Kidney tubule cell (primary cell): ENCODE measurements around the gene SLC16A1.
A peak's percentile ranks its signal among the peaks of the same experiment; 100 is the strongest.
"Not testable (repeated sequence)": the region's sequence is repeated elsewhere in the genome, so short reads cannot be mapped to it uniquely, and the experiment has no call there.

ENCODE experiments used
- DNase-seq: peaks from one replicate; pipeline ENCODE4 v3.0.0-alpha.2; 2018; ENCODE audit warnings: low spot score

The SLC16A1 gene

GRCh38 chr1:112955773-112956543 lies at the start of gene SLC16A1:
TSS of gene SLC16A1 (minus strand) at chr1:112956196. CDS start at chr1:112929308, 26,888 bp downstream.
- DNase-seq, result peak; percentile 93

- no peak for DNase-seq
Observed at GRCh38 chr1:113003751-113004690, 48.0 kb upstream of the SLC16A1 start.

- no peak for DNase-seq
Observed at GRCh38 chr1:113002297-113002696, 46.3 kb upstream of the SLC16A1 start.

GRCh38 chr1:112998592-112999235 lies 42.7 kb upstream of the SLC16A1 start:
- DNase-seq, result peak; percentile 81

GRCh38 chr1:112997781-112998180 lies 41.8 kb upstream of the SLC16A1 start:
- no peak for DNase-seq

- DNase-seq, result peak; percentile 14
Observed at GRCh38 chr1:112995890-112996289, 39.9 kb upstream of the SLC16A1 start.

- DNase-seq, result not testable (repeated sequence)
Observed at GRCh38 chr1:112995021-112995420, 39.0 kb upstream of the SLC16A1 start.

GRCh38 chr1:112992780-112993179 lies 36.8 kb upstream of the SLC16A1 start:
- no peak for DNase-seq

- no peak for DNase-seq
Observed at GRCh38 chr1:112991402-112992120, 35.6 kb upstream of the SLC16A1 start.

- DNase-seq, result no peak
Observed at GRCh38 chr1:112990271-112990670, 34.3 kb upstream of the SLC16A1 start.

GRCh38 chr1:112988367-112988766 lies 32.4 kb upstream of the SLC16A1 start:
- DNase-seq, result no peak

- peak; percentile 52 for DNase-seq
Observed at GRCh38 chr1:112985123-112985522, 29.1 kb upstream of the SLC16A1 start.

- DNase-seq, result no peak
Observed at GRCh38 chr1:112983537-112984131, 27.6 kb upstream of the SLC16A1 start.

- DNase-seq, result no peak
Observed at GRCh38 chr1:112982853-112983536, 27.0 kb upstream of the SLC16A1 start.

GRCh38 chr1:112982328-112982727 lies 26.3 kb upstream of the SLC16A1 start:
- DNase-seq, result no peak

- DNase-seq, result not testable (repeated sequence)
Observed at GRCh38 chr1:112981834-112982233, 25.8 kb upstream of the SLC16A1 start.

- DNase-seq, result no peak
Observed at GRCh38 chr1:112981426-112981825, 25.4 kb upstream of the SLC16A1 start.

- DNase-seq, result no peak
Observed at GRCh38 chr1:112975336-112975735, 19.3 kb upstream of the SLC16A1 start.

- no peak for DNase-seq
Observed at GRCh38 chr1:112974646-112975045, 18.6 kb upstream of the SLC16A1 start.

GRCh38 chr1:112973788-112974187 lies 17.8 kb upstream of the SLC16A1 start:
- no peak for DNase-seq

GRCh38 chr1:112971006-112971405 lies 15.0 kb upstream of the SLC16A1 start:
- no peak for DNase-seq
